Activated T-cell treated with anti-CD3 and anti-CD28 coated beads for 4 hours (primary cell): ENCODE data around the gene DESI1.

Experiments
- DNase-seq: peaks from one replicate; pipeline ENCODE4 v3.0.0-alpha.2; 2020

Gene DESI1

DNA sequence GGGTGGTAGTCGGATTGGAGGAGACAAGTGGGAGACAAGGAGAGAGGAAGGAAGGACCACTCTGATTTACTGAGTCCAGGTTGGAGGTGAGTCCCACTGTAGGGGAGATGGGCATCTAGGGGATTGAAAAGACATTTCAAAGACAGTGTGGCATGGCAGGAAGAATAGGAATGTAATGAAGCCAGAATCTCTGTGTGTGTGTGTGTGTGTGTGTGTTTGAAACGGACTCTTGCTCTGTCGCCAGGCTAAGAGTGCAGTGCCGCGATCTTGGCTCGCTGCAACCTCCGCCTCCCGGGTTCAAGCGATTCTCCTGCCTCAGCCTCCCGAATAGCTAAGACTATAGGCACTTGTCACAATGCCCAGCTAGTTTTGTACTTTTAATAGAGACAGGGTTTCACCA is 64.3 kb downstream of the DESI1 start:
- DNase-seq, result no peak

DNA sequence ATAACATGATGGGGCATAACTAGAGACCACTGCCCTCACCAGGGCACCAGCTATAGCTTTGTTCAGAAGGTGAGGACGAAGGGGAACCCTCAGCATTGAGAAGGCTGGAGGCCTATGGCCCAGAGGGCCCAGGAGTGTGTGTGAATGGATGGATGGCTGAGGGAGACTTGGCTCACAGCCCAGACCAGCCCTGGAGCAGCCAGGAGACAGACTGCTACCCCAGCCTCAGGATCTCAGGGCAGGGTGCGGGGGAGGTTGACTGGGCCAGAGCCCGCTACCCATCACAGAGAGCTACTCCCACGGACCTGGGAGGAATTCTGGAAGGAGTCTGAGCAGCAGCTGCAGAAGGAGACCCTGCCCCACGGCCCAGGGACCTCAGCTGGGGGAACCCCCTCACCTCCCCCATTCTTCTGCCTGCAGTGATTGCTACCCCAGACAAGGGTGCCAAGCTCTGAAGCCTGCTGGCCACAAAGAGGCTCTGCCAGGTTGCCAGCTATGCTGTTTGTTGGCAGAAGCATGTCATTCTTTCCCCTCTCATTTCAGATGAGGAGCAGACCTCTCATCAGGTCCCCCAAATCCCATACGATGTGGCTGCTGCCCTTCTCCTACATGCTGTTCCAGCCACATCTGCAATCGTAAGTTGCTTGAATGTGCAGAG is 65.4 kb downstream of the DESI1 start:
- DNase-seq, result no peak

DNA sequence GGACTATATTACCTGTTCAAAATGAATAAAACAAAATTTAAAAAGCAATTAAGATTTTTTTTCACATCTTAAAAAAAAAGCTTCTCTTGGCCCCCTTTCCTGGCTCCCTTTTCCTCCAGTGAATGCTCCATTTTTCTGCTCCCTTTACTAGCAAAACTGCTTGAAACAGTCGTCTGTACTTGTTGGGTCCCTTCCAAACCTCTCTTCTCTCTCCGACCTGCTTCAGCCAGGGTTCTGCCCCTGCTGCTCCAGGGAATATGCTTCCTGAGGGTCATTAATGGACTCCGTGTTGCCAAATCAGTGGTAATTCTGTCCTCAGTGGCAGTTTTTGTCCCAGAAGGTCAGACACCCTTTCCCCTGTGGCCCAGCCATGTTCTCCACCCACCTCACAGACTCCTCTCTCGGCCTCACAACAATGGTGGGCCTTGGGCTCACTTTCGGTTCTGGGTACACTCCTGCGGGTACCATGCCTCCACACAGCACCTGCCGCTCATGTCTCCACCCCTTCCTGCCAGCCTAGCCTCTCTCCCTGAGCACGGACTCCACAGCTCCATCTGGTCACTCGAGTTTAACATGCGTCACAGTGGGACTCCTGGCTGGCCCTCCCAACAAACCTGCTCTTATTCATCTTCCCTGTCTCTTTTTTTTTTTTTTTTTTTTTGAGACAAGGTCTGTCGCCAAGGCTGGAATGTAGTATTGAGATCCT is 68.8 kb downstream of the DESI1 start:
- no peak for DNase-seq

DNA sequence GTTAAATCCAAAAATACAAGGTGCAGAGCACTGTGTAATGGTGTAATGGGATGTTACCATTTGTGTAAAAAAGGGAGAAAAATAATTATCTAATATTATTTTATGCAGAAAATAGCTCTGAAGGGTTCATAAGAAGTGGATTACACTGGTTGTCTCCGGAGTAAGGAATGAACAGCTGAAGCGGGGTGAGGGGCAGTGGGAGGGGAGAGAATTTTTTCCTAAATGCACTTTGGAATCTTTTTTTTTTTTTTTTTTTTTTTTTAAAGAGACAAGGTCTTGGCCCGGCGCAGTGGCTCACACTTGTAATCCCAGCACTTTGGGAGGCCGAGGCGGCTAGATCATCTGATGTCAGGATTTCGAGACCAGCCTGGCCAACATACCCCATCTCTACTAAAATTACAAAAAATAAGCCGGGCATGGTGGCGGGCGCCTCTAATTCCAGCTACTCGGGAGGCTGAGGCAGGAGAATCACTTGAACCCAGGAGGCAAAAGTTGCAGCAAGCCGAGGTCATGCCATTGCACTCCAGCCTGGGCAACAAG is 69.8 kb downstream of the DESI1 start:
- DNase-seq, result no peak

DNA sequence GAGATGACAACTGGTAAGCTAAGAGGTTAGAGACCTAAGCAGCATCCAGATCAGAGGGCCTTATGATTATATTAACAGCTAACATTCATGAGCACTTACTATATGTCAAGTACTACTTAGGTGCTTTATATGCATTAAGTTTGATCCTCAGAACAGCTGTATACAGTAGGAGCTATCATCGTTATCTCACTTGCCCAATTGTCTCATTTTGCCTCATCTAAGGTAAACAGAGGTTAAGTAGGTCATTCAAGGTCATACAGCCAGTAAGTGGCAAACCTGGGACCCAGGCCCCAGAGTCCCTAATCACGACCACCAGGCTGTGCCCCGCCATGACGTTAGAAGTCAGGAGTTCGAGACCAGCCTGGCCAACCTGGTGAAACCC is 72.0 kb downstream of the DESI1 start:
- no peak for DNase-seq
